ENCODE measurements around the gene PLCL1.

PLCL1 gene

GRCh38 chr2:198143793-198144192 is 339.4 kb downstream of the PLCL1 start:
- H3K4me3 ChIP-seq (ENCODE audit: low read depth, low read length), result no peak overlapping the region
- no peak for TF ChIP-seq CTCF (IDR thresholded peaks at IDR 0.05; ENCODE audit: borderline replicate concordance, insufficient read depth, low read depth, low read length)

GRCh38 chr2:198144660-198145059 is 340.3 kb downstream of the PLCL1 start:
- no peak for TF ChIP-seq CTCF (IDR thresholded peaks at IDR 0.05; ENCODE audit: borderline replicate concordance, insufficient read depth, low read depth, low read length)
- no peak overlapping the region for H3K4me3 ChIP-seq (ENCODE audit: low read depth, low read length)

GRCh38 chr2:198146346-198146940 is 342.1 kb downstream of the PLCL1 start:
- TF ChIP-seq CTCF (IDR thresholded peaks at IDR 0.05; ENCODE audit: borderline replicate concordance, insufficient read depth, low read depth, low read length), result no peak
- H3K4me3 ChIP-seq (ENCODE audit: low read depth, low read length), result no peak overlapping the region

GRCh38 chr2:198157314-198157713 is 352.9 kb downstream of the PLCL1 start:
- TF ChIP-seq CTCF (IDR thresholded peaks at IDR 0.05; ENCODE audit: borderline replicate concordance, insufficient read depth, low read depth, low read length), result no peak
- no peak overlapping the region for H3K4me3 ChIP-seq (ENCODE audit: low read depth, low read length)

- no peak for TF ChIP-seq CTCF (IDR thresholded peaks at IDR 0.05; ENCODE audit: borderline replicate concordance, insufficient read depth, low read depth, low read length)
- no peak overlapping the region for H3K4me3 ChIP-seq (ENCODE audit: low read depth, low read length)
These were observed 356.8 kb downstream of the PLCL1 start for GRCh38 chr2:198161151-198161550.

- no peak for TF ChIP-seq CTCF (IDR thresholded peaks at IDR 0.05; ENCODE audit: borderline replicate concordance, insufficient read depth, low read depth, low read length)
- H3K4me3 ChIP-seq (ENCODE audit: low read depth, low read length), result no peak overlapping the region
These were observed 357.9 kb downstream of the PLCL1 start for GRCh38 chr2:198162276-198162675.

GRCh38 chr2:198164843-198165242 is 360.4 kb downstream of the PLCL1 start:
- no peak for TF ChIP-seq CTCF (IDR thresholded peaks at IDR 0.05; ENCODE audit: borderline replicate concordance, insufficient read depth, low read depth, low read length)
- H3K4me3 ChIP-seq (ENCODE audit: low read depth, low read length), result no peak overlapping the region
